Activated naive CD4-positive, alpha-beta T cell treated with anti-CD3 and anti-CD28 coated beads, Interleukin-2, amount 50 U/mL, for 24 hours (primary cell): ENCODE results near the gene MSRB1.
"Not testable (repeated sequence)": the region's sequence is repeated elsewhere in the genome, so short reads cannot be mapped to it uniquely, and the experiment has no call there.

ENCODE experiments used
- H3K27ac Mint-ChIP-seq: one replicate; pipeline ENCODE4 v1.8.0; 2021; ENCODE audit warnings: mild to moderate bottlenecking, mixed read lengths
- H3K27me3 Mint-ChIP-seq: one replicate; pipeline ENCODE4 v1.8.0; 2021; ENCODE audit warnings: mixed read lengths
- H3K36me3 Mint-ChIP-seq: one replicate; pipeline ENCODE4 v1.8.0; 2021; ENCODE audit warnings: mixed read lengths
- H3K4me1 Mint-ChIP-seq: one replicate; pipeline ENCODE4 v1.8.0; 2021; ENCODE audit warnings: mixed read lengths
- H3K4me3 Mint-ChIP-seq: one replicate; pipeline ENCODE4 v1.8.0; 2021; ENCODE audit warnings: mild to moderate bottlenecking, mixed read lengths
- H3K9me3 Mint-ChIP-seq: one replicate; pipeline ENCODE4 v1.8.0; 2021; ENCODE audit warnings: mixed read lengths

MSRB1 gene

DNA sequence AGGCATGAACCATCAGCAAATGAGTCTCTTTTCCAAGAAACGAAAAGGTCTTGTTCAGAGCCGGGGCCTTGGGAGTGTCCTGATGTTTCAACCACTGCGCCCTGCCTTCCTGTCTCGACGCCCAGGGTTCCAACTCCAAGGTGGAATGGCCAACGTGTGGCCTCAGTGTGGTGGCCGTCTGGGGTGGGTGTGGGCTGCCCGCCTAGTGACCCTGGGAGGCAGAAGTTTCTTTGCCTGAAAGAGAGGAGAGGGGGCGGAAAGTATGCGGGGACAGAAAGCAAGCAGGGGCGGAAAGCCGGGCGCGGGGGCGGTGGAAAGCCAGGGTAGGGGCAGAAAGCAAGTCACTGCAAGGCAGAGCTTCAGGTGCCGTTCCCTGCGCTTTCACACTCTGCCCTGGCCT lies 4.1 kb downstream of the MSRB1 start:
- no peaks in the 10 kb centered on the region for H3K27me3 Mint-ChIP-seq
- H3K4me3 Mint-ChIP-seq = no peak overlapping the region

GRCh38 chr16:1938316-1938715 lies 4.7 kb downstream of the MSRB1 start:
- no peak overlapping the region for H3K27ac Mint-ChIP-seq
- no peaks in the 10 kb centered on the region for H3K9me3 Mint-ChIP-seq
- peaks cover 10% of the 10 kb centered on the region for H3K4me1 Mint-ChIP-seq
- H3K4me3 Mint-ChIP-seq = no peak overlapping the region
- H3K36me3 Mint-ChIP-seq = peaks cover 2% of the 10 kb centered on the region
- no peaks in the 10 kb centered on the region for H3K27me3 Mint-ChIP-seq

More for the DNA sequence above, 4.1 kb downstream of the MSRB1 start:
- peaks cover 2% of the 10 kb centered on the region for H3K36me3 Mint-ChIP-seq
- H3K9me3 Mint-ChIP-seq = no peaks in the 10 kb centered on the region
- no peak overlapping the region for H3K27ac Mint-ChIP-seq
- H3K4me1 Mint-ChIP-seq = peaks cover 14% of the 10 kb centered on the region

- no peaks in the 10 kb centered on the region for H3K27me3 Mint-ChIP-seq
- H3K27ac Mint-ChIP-seq = no peak overlapping the region
- H3K4me1 Mint-ChIP-seq = peaks cover 7% of the 10 kb centered on the region
- H3K4me3 Mint-ChIP-seq = no peak overlapping the region
- H3K36me3 Mint-ChIP-seq = peaks cover 2% of the 10 kb centered on the region
- no peaks in the 10 kb centered on the region for H3K9me3 Mint-ChIP-seq
Measured at GRCh38 chr16:1936945-1937479, 6.0 kb downstream of the MSRB1 start.

DNA sequence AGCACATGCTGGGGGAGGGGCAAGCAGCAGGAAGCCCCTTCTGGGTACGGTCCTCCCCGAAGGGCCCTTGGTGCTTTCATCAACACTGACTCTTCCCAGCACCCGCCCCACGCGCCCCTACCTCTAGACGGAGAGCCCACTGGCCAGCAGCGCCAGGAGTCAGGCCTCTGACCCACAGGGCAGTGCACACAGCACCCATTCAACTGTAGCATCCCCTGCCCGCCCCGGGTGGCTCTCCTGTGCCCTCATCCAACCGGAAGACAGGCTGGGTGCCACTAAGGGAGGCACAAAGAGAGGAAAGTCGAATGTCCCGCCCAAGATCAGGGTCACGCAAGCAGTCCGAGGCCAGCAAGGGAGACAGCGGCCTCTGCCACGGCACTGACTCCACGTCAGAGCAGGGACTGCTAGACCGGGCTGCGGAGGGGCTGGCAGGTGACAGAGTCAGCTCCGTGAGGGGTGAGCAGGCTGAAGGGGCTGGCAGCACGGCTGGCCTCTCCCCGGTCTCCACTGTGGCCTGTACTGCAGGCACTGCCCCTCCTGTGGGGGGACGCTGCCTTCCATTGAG lies 9.8 kb downstream of the MSRB1 start:
- Mint-ChIP-seq H3K9me3 (no peaks in the 10 kb centered on the region), H3K36me3 (peaks cover 2% of the 10 kb centered on the region), H3K27ac (no peak overlapping the region), H3K4me3 (no peak overlapping the region), H3K4me1 (peaks cover 3% of the 10 kb centered on the region), H3K27me3 (no peaks in the 10 kb centered on the region)

GRCh38 chr16:1932050-1933028 lies 10.7 kb downstream of the MSRB1 start:
- H3K27ac Mint-ChIP-seq = no peak overlapping the region
- no peaks in the 10 kb centered on the region for H3K27me3 Mint-ChIP-seq
- no peaks in the 10 kb centered on the region for H3K36me3 Mint-ChIP-seq
- H3K9me3 Mint-ChIP-seq = no peaks in the 10 kb centered on the region
- no peak overlapping the region for H3K4me3 Mint-ChIP-seq
- H3K4me1 Mint-ChIP-seq = peaks cover 3% of the 10 kb centered on the region

DNA sequence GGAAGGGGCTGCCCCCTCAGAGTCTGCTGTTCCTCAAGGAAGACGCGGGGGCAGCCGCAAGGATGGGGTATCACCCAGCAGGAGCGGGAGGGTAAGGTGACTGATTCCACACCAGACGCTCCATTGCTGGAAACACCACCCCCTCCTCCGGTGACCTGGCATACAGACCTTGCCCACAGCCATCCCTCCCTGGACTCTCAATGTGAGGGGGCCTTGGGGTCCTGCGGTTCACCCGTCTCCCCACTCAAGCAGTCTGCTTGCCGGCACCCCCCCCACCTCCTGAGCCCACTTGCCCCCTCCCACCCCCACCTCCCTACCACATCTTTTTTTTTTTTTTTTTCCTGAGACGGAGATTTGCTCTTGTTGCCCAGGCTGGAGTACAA lies 12.7 kb downstream of the MSRB1 start:
- H3K9me3 Mint-ChIP-seq = no peaks in the 10 kb centered on the region

DNA sequence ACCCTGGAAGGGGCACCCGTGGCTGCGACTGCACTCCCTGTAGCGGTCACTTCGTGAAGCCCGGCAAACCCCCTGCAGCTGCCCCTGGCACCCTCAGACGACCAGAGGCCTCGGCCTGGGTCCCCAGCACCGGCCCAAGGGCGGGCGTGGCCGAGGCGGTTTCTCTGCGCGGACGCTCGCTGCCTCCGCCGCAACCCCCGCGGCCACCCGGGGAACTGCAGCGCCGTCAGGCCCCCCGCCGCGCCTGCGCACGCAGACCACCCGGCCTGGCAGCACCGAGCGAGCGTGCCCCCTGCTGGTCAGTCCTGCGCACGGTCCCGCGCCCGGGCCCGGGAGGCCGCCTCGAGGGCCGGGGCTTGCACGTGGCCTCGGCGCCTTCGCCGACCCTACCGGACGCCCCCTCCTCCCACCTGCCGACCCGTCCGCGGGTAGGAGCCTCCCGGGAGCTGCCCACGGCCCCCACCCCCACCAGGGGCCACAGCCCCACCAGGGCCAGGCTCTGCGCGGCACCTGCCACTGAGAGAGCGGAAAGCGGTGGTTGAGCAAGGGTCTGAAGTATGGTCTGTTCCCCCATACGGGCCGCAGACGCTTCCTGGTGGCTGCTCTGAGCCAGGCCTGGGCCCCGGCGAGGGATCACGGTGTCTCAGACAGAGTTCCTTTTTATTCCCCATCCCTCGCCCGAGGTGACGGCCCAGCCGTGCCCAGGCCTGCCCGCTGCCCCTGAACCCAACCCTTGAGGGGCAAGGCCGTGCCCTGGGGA lies 13.2 kb downstream of the MSRB1 start:
- H3K27ac Mint-ChIP-seq = no peak overlapping the region
- H3K9me3 Mint-ChIP-seq = no peaks in the 10 kb centered on the region
- peaks cover 3% of the 10 kb centered on the region for H3K4me1 Mint-ChIP-seq
- no peaks in the 10 kb centered on the region for H3K36me3 Mint-ChIP-seq
- H3K4me3 Mint-ChIP-seq = peak overlapping the region; percentile 23
- no peaks in the 10 kb centered on the region for H3K27me3 Mint-ChIP-seq

More for the DNA sequence above, 12.7 kb downstream of the MSRB1 start:
- Mint-ChIP-seq H3K4me1 (peaks cover 3% of the 10 kb centered on the region), H3K36me3 (no peaks in the 10 kb centered on the region), H3K27ac (peak overlapping the region; percentile 46), H3K4me3 (no peak overlapping the region), H3K27me3 (no peaks in the 10 kb centered on the region)

GRCh38 chr16:1929105-1929504 lies 13.9 kb downstream of the MSRB1 start:
- Mint-ChIP-seq H3K27me3 (no peaks in the 10 kb centered on the region), H3K36me3 (no peaks in the 10 kb centered on the region), H3K4me3 (peak overlapping the region; percentile 80), H3K4me1 (peaks cover 3% of the 10 kb centered on the region), H3K27ac (peak overlapping the region; percentile 51), H3K9me3 (no peaks in the 10 kb centered on the region)

GRCh38 chr16:1926271-1926670 lies 16.7 kb downstream of the MSRB1 start:
- no peaks in the 10 kb centered on the region for H3K9me3 Mint-ChIP-seq
- no peak overlapping the region for H3K4me3 Mint-ChIP-seq
- H3K27me3 Mint-ChIP-seq = peaks cover 11% of the 10 kb centered on the region
- peaks cover 3% of the 10 kb centered on the region for H3K4me1 Mint-ChIP-seq
- no peaks in the 10 kb centered on the region for H3K36me3 Mint-ChIP-seq
- no peak overlapping the region for H3K27ac Mint-ChIP-seq

DNA sequence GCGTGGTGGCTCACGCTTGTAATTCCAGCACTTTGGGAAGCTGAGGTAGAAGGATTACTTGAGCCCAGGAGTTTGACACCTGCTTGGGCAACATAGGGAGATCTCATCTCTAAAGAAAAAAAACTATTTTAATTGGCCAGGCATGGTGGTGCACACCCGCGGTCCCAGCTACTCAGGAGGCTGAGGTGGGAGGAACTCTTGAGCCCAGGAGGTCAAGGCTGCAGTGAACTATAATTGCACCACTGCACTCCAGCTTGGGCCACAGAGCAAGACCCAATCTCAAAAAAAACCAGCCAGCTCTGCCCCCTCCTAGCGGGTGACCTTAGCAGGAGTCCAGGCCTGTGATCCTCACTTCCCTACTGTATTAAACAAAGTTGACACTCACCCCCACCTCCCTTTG lies 18.9 kb downstream of the MSRB1 start:
- Mint-ChIP-seq H3K27me3 (peaks cover 20% of the 10 kb centered on the region), H3K9me3 (no peaks in the 10 kb centered on the region), H3K36me3 (no peaks in the 10 kb centered on the region), H3K4me1 (peaks cover 2% of the 10 kb centered on the region), H3K27ac (no peak overlapping the region), H3K4me3 (no peak overlapping the region)

DNA sequence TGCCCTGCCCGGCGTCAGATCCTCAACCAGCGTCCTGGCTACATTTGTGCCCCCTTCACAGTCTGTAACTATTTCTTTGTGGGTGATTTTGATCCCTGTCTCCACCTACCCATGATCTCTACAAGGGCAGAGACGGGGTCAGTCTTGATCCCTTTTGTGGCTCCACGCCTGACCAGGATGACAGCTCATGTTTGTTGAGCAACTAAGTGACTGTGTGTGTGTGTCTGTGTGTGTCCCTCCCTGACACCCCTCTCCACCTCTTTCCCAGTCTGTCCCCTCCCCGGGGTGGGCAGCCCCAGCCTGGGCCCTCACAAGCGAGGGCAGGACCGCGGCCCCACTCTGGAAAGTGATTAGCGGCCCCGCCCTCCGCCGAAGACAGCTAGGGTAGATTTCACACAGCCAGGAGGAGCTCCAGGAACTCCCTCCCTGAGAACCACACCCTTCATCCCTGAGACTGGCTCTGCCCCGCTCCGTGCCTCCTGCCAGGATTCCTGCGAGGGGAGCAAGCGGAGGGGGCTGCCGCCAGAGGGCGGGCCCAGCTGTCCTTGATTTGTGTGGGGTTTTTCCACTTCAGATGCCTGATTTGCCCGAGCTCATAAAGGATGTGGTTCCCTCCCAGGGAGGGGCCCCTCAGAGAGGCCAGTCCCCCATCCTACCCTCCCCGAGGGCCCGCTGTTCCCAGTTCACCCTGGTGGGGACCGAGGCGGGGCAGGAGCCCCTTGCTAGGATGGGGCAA lies 19.5 kb downstream of the MSRB1 start:
- Mint-ChIP-seq H3K4me3 (no peak overlapping the region), H3K27me3 (peaks cover 24% of the 10 kb centered on the region), H3K9me3 (no peaks in the 10 kb centered on the region), H3K27ac (no peak overlapping the region), H3K4me1 (no peaks in the 10 kb centered on the region), H3K36me3 (no peaks in the 10 kb centered on the region)

DNA sequence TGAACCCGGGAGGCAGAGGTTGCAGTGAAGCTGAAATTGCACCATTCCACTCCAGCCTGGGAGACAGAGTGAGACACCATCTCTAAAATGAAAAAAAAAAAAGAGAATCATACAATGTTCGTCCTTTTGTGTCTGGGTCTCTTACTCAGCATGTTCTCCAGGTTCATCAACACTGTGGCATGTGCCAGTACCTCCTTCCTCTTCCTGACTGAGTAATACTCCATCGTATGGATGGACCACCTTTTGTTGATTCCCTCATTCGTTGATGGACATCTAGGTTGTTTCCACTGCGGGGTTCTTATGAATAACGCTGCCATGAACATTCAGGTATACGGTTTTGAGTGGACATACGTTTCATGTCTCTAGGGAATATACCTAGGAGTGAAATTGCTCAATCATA lies 20.6 kb downstream of the MSRB1 start:
- Mint-ChIP-seq H3K36me3 (no peaks in the 10 kb centered on the region), H3K27ac (no peak overlapping the region), H3K27me3 (peaks cover 24% of the 10 kb centered on the region), H3K4me1 (no peaks in the 10 kb centered on the region), H3K4me3 (no peak overlapping the region), H3K9me3 (no peaks in the 10 kb centered on the region)

DNA sequence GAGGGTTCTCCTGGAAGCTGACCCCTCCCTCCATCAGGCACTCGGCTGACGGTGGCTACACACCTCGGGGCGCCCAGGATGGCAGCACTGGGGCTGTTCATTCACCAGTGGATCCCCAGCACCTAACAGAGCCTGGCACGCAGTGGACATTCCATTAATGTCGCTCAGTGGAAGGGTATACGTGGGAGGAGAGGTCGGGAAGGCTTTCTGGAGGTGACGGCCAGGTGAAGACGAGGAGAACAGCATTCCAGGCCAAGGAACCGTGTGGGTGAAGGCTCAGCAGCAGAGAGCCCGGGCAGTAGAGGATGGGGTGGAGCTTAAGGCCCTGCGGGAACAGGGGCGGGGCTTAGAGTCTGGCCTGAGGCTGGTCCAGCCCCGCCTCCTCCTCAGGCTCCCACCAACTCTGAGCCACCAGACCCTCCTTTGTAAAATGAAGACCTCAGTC lies 22.2 kb downstream of the MSRB1 start:
- no peaks in the 10 kb centered on the region for H3K36me3 Mint-ChIP-seq
- no peak overlapping the region for H3K27ac Mint-ChIP-seq
- H3K27me3 Mint-ChIP-seq = peaks cover 31% of the 10 kb centered on the region
- no peak overlapping the region for H3K4me3 Mint-ChIP-seq
- H3K4me1 Mint-ChIP-seq = no peaks in the 10 kb centered on the region
- no peaks in the 10 kb centered on the region for H3K9me3 Mint-ChIP-seq

GRCh38 chr16:1920122-1920521 lies 22.9 kb downstream of the MSRB1 start:
- not testable (repeated sequence) for H3K4me1 Mint-ChIP-seq, H3K4me3 Mint-ChIP-seq, H3K27ac Mint-ChIP-seq, H3K36me3 Mint-ChIP-seq, H3K9me3 Mint-ChIP-seq
- peaks cover 34% of the 10 kb centered on the region for H3K27me3 Mint-ChIP-seq
